Fibroblast of skin of scalp (primary cell): ENCODE measurements around the gene TRAF4. TPM values are rescaled to one million over a fixed set of nuclear protein-coding genes. Genes with fewer than 3 reads are reported as not detected.

Experiments
- DNase-seq: peaks from one replicate; pipeline ENCODE4 v3.0.0-alpha.2; 2013
- polyA plus RNA-seq, 2 experiments: library from polyadenylated mRNA; unstranded; fragments of 120-200 nt; gene quantifications; one replicate each; pipeline ENCODE4 v1.2.1, GENCODE V29; 2013; ENCODE audit not compliant: insufficient read length in 2 of 2

The TRAF4 gene
- 58.2 TPM for polyA plus RNA-seq (2013, experiment 1 of 2; ENCODE audit: insufficient read length)
- 51.6 TPM for polyA plus RNA-seq (2013, experiment 2 of 2; ENCODE audit: insufficient read length)

GRCh38 chr17:28743243-28744103 lies at the start of gene TRAF4:
TSS of gene TRAF4 (plus strand) at chr17:28744011. CDS start at chr17:28744113, 102 bp downstream.
- DNase-seq, result peak; percentile 88

- no peak for DNase-seq
Observed at GRCh38 chr17:28698253-28698941, 45.4 kb upstream of the TRAF4 start.

GRCh38 chr17:28700278-28700677 lies 43.5 kb upstream of the TRAF4 start:
- no peak for DNase-seq

GRCh38 chr17:28700830-28701492 lies 42.9 kb upstream of the TRAF4 start:
- DNase-seq, result no peak

GRCh38 chr17:28702026-28702751 lies 41.6 kb upstream of the TRAF4 start:
- DNase-seq, result no peak

- no peak for DNase-seq
Observed at GRCh38 chr17:28702752-28703150, 41.1 kb upstream of the TRAF4 start.

GRCh38 chr17:28703552-28704218 lies 40.1 kb upstream of the TRAF4 start:
- DNase-seq, result no peak

GRCh38 chr17:28704219-28704858 lies 39.5 kb upstream of the TRAF4 start:
- no peak for DNase-seq

GRCh38 chr17:28705074-28705659 lies 38.6 kb upstream of the TRAF4 start:
- no peak for DNase-seq

GRCh38 chr17:28705728-28706334 lies 38.0 kb upstream of the TRAF4 start:
- DNase-seq, result no peak

GRCh38 chr17:28706471-28707338 lies 37.1 kb upstream of the TRAF4 start:
- DNase-seq, result no peak

- DNase-seq, result no peak
Observed at GRCh38 chr17:28707339-28707720, 36.5 kb upstream of the TRAF4 start.

GRCh38 chr17:28710861-28711722 lies 32.7 kb upstream of the TRAF4 start:
- peak; percentile 93 for DNase-seq

- DNase-seq, result no peak
Observed at GRCh38 chr17:28711723-28712031, 32.1 kb upstream of the TRAF4 start, which contains the start of gene PROCA1. TSS of gene PROCA1 (minus strand) at chr17:28711888. CDS start at chr17:28711660, 228 bp downstream.

GRCh38 chr17:28712032-28712704 lies 31.6 kb upstream of the TRAF4 start:
- peak; percentile 33 for DNase-seq

- no peak for DNase-seq
Observed at GRCh38 chr17:28712705-28713415, 31.0 kb upstream of the TRAF4 start.

- no peak for DNase-seq
Observed at GRCh38 chr17:28714281-28714680, 29.5 kb upstream of the TRAF4 start.
